ENCODE results near the gene TECTB. TPM values are rescaled to one million over a fixed set of nuclear protein-coding genes. Genes with fewer than 3 reads are reported as not detected.

TECTB gene
- total and polyA plus RNA-seq, 2 experiments from 2014 or later: 0.21 TPM; not detected in 1

GRCh38 chr10:112345743-112346142, 62.5 kb downstream of the TECTB start:
- Histone ChIP-seq H3F3A (ENCODE audit: insufficient read depth) (no peaks in the 10 kb centered on the region), H3K36me3 (ENCODE audit: low read depth) (no peaks in the 10 kb centered on the region), H3K4me3 (no peak overlapping the region), H3K9me2 (ENCODE audit: insufficient read depth) (no peaks in the 10 kb centered on the region), H3K79me2 (ENCODE audit: insufficient read depth) (no peaks in the 10 kb centered on the region), H3K9ac (no peak overlapping the region), H3K27me3 (replicated peaks; ENCODE audit: insufficient read depth) (no peaks in the 10 kb centered on the region), H3K4me2 (ENCODE audit: unreplicated experiment) (no peak overlapping the region), H3K9me3 (ENCODE audit: low read depth) (no peaks in the 10 kb centered on the region), H4K20me1 (ENCODE audit: insufficient read depth) (no peaks in the 10 kb centered on the region), H2AFZ (no peak overlapping the region), H3K27ac (no peak overlapping the region), H3K4me1 (ENCODE audit: insufficient read depth) (no peaks in the 10 kb centered on the region)
- in situ Hi-C loops (cut with MboI): no loop called here
- no peak for TF ChIP-seq EZH2 (IDR thresholded peaks at IDR 0.05; ENCODE audit: insufficient read depth, poor library complexity, severe bottlenecking)
- TF ChIP-seq EZH2phosphoT487 (IDR thresholded peaks at IDR 0.05; ENCODE audit: insufficient read depth, low read depth): no peak
- WGBS, 2 experiments (ENCODE audit: low coverage in 1 of 2, low lambda C conversion rate in 2 of 2, missing lambda C conversion rate in 2 of 2): 94 to 96% methylated on average over 9 of the region's 9 CpGs
- no peak for DNase-seq

- H3K79me2 ChIP-seq (ENCODE audit: insufficient read depth): no peaks in the 10 kb centered on the region
- TF ChIP-seq EZH2 (IDR thresholded peaks at IDR 0.05; ENCODE audit: insufficient read depth, poor library complexity, severe bottlenecking): no peak
- TF ChIP-seq EZH2phosphoT487 (IDR thresholded peaks at IDR 0.05; ENCODE audit: insufficient read depth, low read depth): no peak
- no peaks in the 10 kb centered on the region for H3F3A ChIP-seq (ENCODE audit: insufficient read depth)
- no peaks in the 10 kb centered on the region for H3K9me3 ChIP-seq (ENCODE audit: low read depth)
- no peak overlapping the region for H3K9ac ChIP-seq
- 80 to 85% methylated on average over 5 of the region's 5 CpGs for WGBS, 2 experiments (ENCODE audit: low coverage in 1 of 2, low lambda C conversion rate in 2 of 2, missing lambda C conversion rate in 2 of 2)
- no peaks in the 10 kb centered on the region for H3K4me1 ChIP-seq (ENCODE audit: insufficient read depth)
- H3K36me3 ChIP-seq (ENCODE audit: low read depth): no peaks in the 10 kb centered on the region
- no peaks in the 10 kb centered on the region for H3K9me2 ChIP-seq (ENCODE audit: insufficient read depth)
- H4K20me1 ChIP-seq (ENCODE audit: insufficient read depth): no peaks in the 10 kb centered on the region
- no peak for DNase-seq
- no peaks in the 10 kb centered on the region for H3K27me3 ChIP-seq (replicated peaks; ENCODE audit: insufficient read depth)
- H3K4me2 ChIP-seq (ENCODE audit: unreplicated experiment): no peak overlapping the region
- in situ Hi-C loops (cut with MboI): no loop called here
- H3K4me3 ChIP-seq: no peak overlapping the region
- no peak overlapping the region for H2AFZ ChIP-seq
- H3K27ac ChIP-seq: no peak overlapping the region
These were observed 63.6 kb downstream of the TECTB start for GRCh38 chr10:112346774-112347173.

GRCh38 chr10:112347709-112348671, 64.8 kb downstream of the TECTB start:
- Histone ChIP-seq H3K9me3 (ENCODE audit: low read depth) (no peaks in the 10 kb centered on the region), H2AFZ (no peak overlapping the region), H3K79me2 (ENCODE audit: insufficient read depth) (no peaks in the 10 kb centered on the region), H3K27me3 (replicated peaks; ENCODE audit: insufficient read depth) (no peaks in the 10 kb centered on the region), H3K4me1 (ENCODE audit: insufficient read depth) (no peaks in the 10 kb centered on the region), H3K36me3 (ENCODE audit: low read depth) (no peaks in the 10 kb centered on the region), H3K9me2 (ENCODE audit: insufficient read depth) (no peaks in the 10 kb centered on the region), H3K27ac (no peak overlapping the region), H3K4me3 (no peak overlapping the region), H3F3A (ENCODE audit: insufficient read depth) (no peaks in the 10 kb centered on the region), H4K20me1 (ENCODE audit: insufficient read depth) (no peaks in the 10 kb centered on the region), H3K4me2 (ENCODE audit: unreplicated experiment) (no peak overlapping the region), H3K9ac (no peak overlapping the region)
- in situ Hi-C loops (cut with MboI): no loop called here
- TF ChIP-seq EZH2 (IDR thresholded peaks at IDR 0.05; ENCODE audit: insufficient read depth, poor library complexity, severe bottlenecking): no peak
- TF ChIP-seq EZH2phosphoT487 (IDR thresholded peaks at IDR 0.05; ENCODE audit: insufficient read depth, low read depth): no peak
- no peak for DNase-seq
- whole genome bisulfite sequencing, 2 experiments (ENCODE audit: low coverage in 1 of 2, low lambda C conversion rate in 2 of 2, missing lambda C conversion rate in 2 of 2): 48 to 56% methylated on average over 12 of the region's 12 CpGs

- in situ Hi-C loops (cut with MboI): no loop called here
- Histone ChIP-seq H3F3A (ENCODE audit: insufficient read depth) (no peaks in the 10 kb centered on the region), H4K20me1 (ENCODE audit: insufficient read depth) (no peaks in the 10 kb centered on the region), H3K4me1 (ENCODE audit: insufficient read depth) (no peaks in the 10 kb centered on the region), H3K4me2 (ENCODE audit: unreplicated experiment) (no peak overlapping the region), H3K27ac (no peak overlapping the region), H3K9me3 (ENCODE audit: low read depth) (no peaks in the 10 kb centered on the region), H3K27me3 (replicated peaks; ENCODE audit: insufficient read depth) (no peaks in the 10 kb centered on the region), H3K4me3 (no peak overlapping the region), H2AFZ (no peak overlapping the region), H3K9me2 (ENCODE audit: insufficient read depth) (no peaks in the 10 kb centered on the region), H3K9ac (no peak overlapping the region), H3K79me2 (ENCODE audit: insufficient read depth) (no peaks in the 10 kb centered on the region), H3K36me3 (ENCODE audit: low read depth) (no peaks in the 10 kb centered on the region)
- 85 to 100% methylated on average over 1 of the region's 1 CpG for WGBS, 2 experiments (ENCODE audit: low coverage in 1 of 2, low lambda C conversion rate in 2 of 2, missing lambda C conversion rate in 2 of 2)
- no peak for TF ChIP-seq EZH2 (IDR thresholded peaks at IDR 0.05; ENCODE audit: insufficient read depth, poor library complexity, severe bottlenecking)
- no peak for DNase-seq
These were observed 65.6 kb downstream of the TECTB start for GRCh38 chr10:112348759-112349158.

Measured in GM23248 (cell line).